ENCODE results near the gene GIMAP2. TPM values are rescaled to one million over a fixed set of nuclear protein-coding genes. Genes with fewer than 3 reads are reported as not detected.

GIMAP2 gene
- 100 to 1,000 TPM; 238 to 244 TPM for total RNA-seq
- polyA plus RNA-seq = 100 to 1,000 TPM in 1 of 2 donors, 10 to 100 TPM in 1; 90.0 to 110 TPM

- H3K36me3 Mint-ChIP-seq = peaks cover 75 to 79% of the 10 kb centered on the region in 2 donors
- peak within 1 kb of the TSS; percentile 94 to 99 (median 98) for H3K4me3 Mint-ChIP-seq
- no peaks in the 10 kb centered on the region for H3K27me3 ChIP-seq (ENCODE audit: insufficient read depth, low read length)
- peaks cover 9 to 71% (median 63%) of the 10 kb centered on the region in 8 donors for H3K9me3 Mint-ChIP-seq
- intact Hi-C loops (cut with micrococcal nuclease) = loop anchor here (1.0 to 5.0 kb wide), 8 partner anchors 17 to 235 kb away; partner anchors contain the start of genes GIMAP1, GIMAP5, GIMAP6 and GIMAP8
- DNase-seq = peak; percentile 64 to 69 (median 65)
- H3K27ac Mint-ChIP-seq = peak within 1 kb of the TSS; percentile 90 to 99 (median 97)
- peaks cover 21% of the 10 kb centered on the region for H3K36me3 ChIP-seq (ENCODE audit: insufficient read depth, low read length)
- ChIA-PET CTCF (ENCODE audit: partially characterized antibody) (interaction anchor here (1.0 to 6.8 kb wide), 14 partner anchors 9 to 240 kb away, joined by 3 to 29 read pairs (median 4); partner anchors contain the start of genes GIMAP1, GIMAP4, GIMAP6 and GIMAP7), POLR2A (ENCODE audit: partially characterized antibody) (interaction anchor here (0.7 to 9.6 kb wide), 45 partner anchors 8 to 240 kb away, joined by 3 to 167 read pairs (median 7); partner anchors contain the start of genes GIMAP1, GIMAP4, GIMAP5 and GIMAP6)
- H3K4me1 Mint-ChIP-seq = peaks cover 55 to 97% (median 74%) of the 10 kb centered on the region in 4 donors
- peak within 1 kb of the TSS; percentile 80 to 97 for H3K4me3 ChIP-seq (ENCODE audit: low read length in 2 of 2)
- H3K27me3 Mint-ChIP-seq = no peaks in the 10 kb centered on the region
- peaks cover 0 to 12% of the 10 kb centered on the region in 2 donors for H3K9me3 ChIP-seq (ENCODE audit: control insufficient read depth in 1 of 2, low read length in 2 of 2)
- H3K4me1 ChIP-seq (ENCODE audit: insufficient read depth, low read length) = peaks cover 60% of the 10 kb centered on the region
- peak within 1 kb of the TSS; percentile 90 for H3K27ac ChIP-seq (ENCODE audit: low read depth, low read length)
Observed at GRCh38 chr7:150685219-150686029, at the start of gene GIMAP2. Gene GIMAP2 (plus strand): TSS chr7:150685706. CDS start chr7:150687060, 1,354 bp downstream.

GRCh38 chr7:150641854-150642253 lies 43.7 kb upstream of the GIMAP2 start:
- no peak for DNase-seq
- Mint-ChIP-seq H3K36me3 (peaks cover 36 to 56% of the 10 kb centered on the region in 2 donors), H3K4me3 (peak overlapping the region in 1 of 8 donors; percentile 34), H3K4me1 (peaks cover 40 to 77% (median 59%) of the 10 kb centered on the region in 4 donors), H3K27me3 (no peaks in the 10 kb centered on the region), H3K9me3 (peaks cover 4 to 81% (median 47%) of the 10 kb centered on the region in 8 donors), H3K27ac (peak overlapping the region in 2 of 7 donors; percentile 66 to 80)
- H3K27ac ChIP-seq (ENCODE audit: low read depth, low read length) = no peak overlapping the region
- intact Hi-C loops (cut with micrococcal nuclease) = no loop called here
- no peaks in the 10 kb centered on the region for H3K27me3 ChIP-seq (ENCODE audit: insufficient read depth, low read length)
- H3K9me3 ChIP-seq (ENCODE audit: control insufficient read depth in 1 of 2, low read length in 2 of 2) = no peaks in the 10 kb centered on the region
- no peaks in the 10 kb centered on the region for H3K36me3 ChIP-seq (ENCODE audit: insufficient read depth, low read length)
- ChIA-PET POLR2A (ENCODE audit: partially characterized antibody) (interaction anchor here (1.0 to 2.6 kb wide), 7 partner anchors 8 to 101 kb away, joined by 3 to 9 read pairs (median 4); partner anchors contain the start of genes GIMAP2 and GIMAP6), CTCF (ENCODE audit: partially characterized antibody) (no interaction called here)
- H3K4me1 ChIP-seq (ENCODE audit: insufficient read depth, low read length) = peaks cover 31% of the 10 kb centered on the region
- H3K4me3 ChIP-seq (ENCODE audit: low read length in 2 of 2) = no peak overlapping the region

GRCh38 chr7:150642926-150643325 lies 42.6 kb upstream of the GIMAP2 start:
- H3K36me3 Mint-ChIP-seq = peaks cover 25 to 47% of the 10 kb centered on the region in 2 donors
- DNase-seq = no peak
- no peaks in the 10 kb centered on the region for H3K27me3 Mint-ChIP-seq
- ChIA-PET POLR2A (ENCODE audit: partially characterized antibody) (interaction anchor here (1.0 to 1.6 kb wide), 2 partner anchors 23 to 107 kb away, joined by 3 read pairs; no protein-coding TSS in a partner anchor), CTCF (ENCODE audit: partially characterized antibody) (no interaction called here)
- Histone ChIP-seq H3K27ac (ENCODE audit: low read depth, low read length) (no peak overlapping the region), H3K36me3 (ENCODE audit: insufficient read depth, low read length) (no peaks in the 10 kb centered on the region), H3K4me1 (ENCODE audit: insufficient read depth, low read length) (peaks cover 40% of the 10 kb centered on the region), H3K9me3 (ENCODE audit: control insufficient read depth in 1 of 2, low read length in 2 of 2) (no peaks in the 10 kb centered on the region), H3K4me3 (ENCODE audit: low read length in 2 of 2) (no peak overlapping the region), H3K27me3 (ENCODE audit: insufficient read depth, low read length) (no peaks in the 10 kb centered on the region)
- H3K27ac Mint-ChIP-seq = no peak overlapping the region
- no peak overlapping the region for H3K4me3 Mint-ChIP-seq
- intact Hi-C loops (cut with micrococcal nuclease) = no loop called here
- peaks cover 0 to 73% (median 43%) of the 10 kb centered on the region in 8 donors for H3K9me3 Mint-ChIP-seq
- H3K4me1 Mint-ChIP-seq = peaks cover 33 to 76% (median 56%) of the 10 kb centered on the region in 4 donors

GRCh38 chr7:150645259-150646020 lies 40.1 kb upstream of the GIMAP2 start:
- Histone ChIP-seq H3K4me1 (ENCODE audit: insufficient read depth, low read length) (peaks cover 57% of the 10 kb centered on the region), H3K4me3 (ENCODE audit: low read length in 2 of 2) (no peak overlapping the region), H3K36me3 (ENCODE audit: insufficient read depth, low read length) (no peaks in the 10 kb centered on the region), H3K27ac (ENCODE audit: low read depth, low read length) (no peak overlapping the region), H3K27me3 (ENCODE audit: insufficient read depth, low read length) (no peaks in the 10 kb centered on the region), H3K9me3 (ENCODE audit: control insufficient read depth in 1 of 2, low read length in 2 of 2) (no peaks in the 10 kb centered on the region)
- CTCF ChIA-PET (ENCODE audit: partially characterized antibody) = interaction anchor here (0.8 kb wide), 1 partner anchor 11 kb away, joined by 3 read pairs; no protein-coding TSS in a partner anchor
- intact Hi-C loops (cut with micrococcal nuclease) = no loop called here
- Mint-ChIP-seq H3K4me3 (peak overlapping the region in 5 of 8 donors; percentile 33 to 81 (median 63)), H3K27me3 (no peaks in the 10 kb centered on the region), H3K9me3 (peaks cover 0 to 60% (median 36%) of the 10 kb centered on the region in 8 donors), H3K36me3 (peaks cover 16 to 43% of the 10 kb centered on the region in 2 donors), H3K4me1 (peaks cover 41 to 89% (median 64%) of the 10 kb centered on the region in 4 donors), H3K27ac (peak overlapping the region; percentile 55 to 78 (median 70))
- POLR2A ChIA-PET (ENCODE audit: partially characterized antibody) = interaction anchor here (0.7 to 2.0 kb wide), 5 partner anchors 12 to 110 kb away, joined by 3 to 7 read pairs (median 4); partner anchors contain the start of gene GIMAP6
- no peak for DNase-seq

- intact Hi-C loops (cut with micrococcal nuclease) = no loop called here
- H3K9me3 Mint-ChIP-seq = peaks cover 0 to 70% (median 40%) of the 10 kb centered on the region in 8 donors
- H3K27me3 Mint-ChIP-seq = no peaks in the 10 kb centered on the region
- peak overlapping the region; percentile 18 to 76 (median 64) for H3K4me3 Mint-ChIP-seq
- peak in 4 of 5 donors; percentile 34 to 56 (median 50) for DNase-seq
- H3K36me3 Mint-ChIP-seq = peaks cover 15 to 53% of the 10 kb centered on the region in 2 donors
- H3K27ac Mint-ChIP-seq = peak overlapping the region; percentile 9 to 89 (median 82)
- ChIA-PET POLR2A (ENCODE audit: partially characterized antibody) (interaction anchor here (0.9 to 3.4 kb wide), 7 partner anchors 9 to 108 kb away, joined by 4 to 16 read pairs (median 5); partner anchors contain the start of genes GIMAP4 and GIMAP6), CTCF (ENCODE audit: partially characterized antibody) (interaction anchor here (1.2 kb wide), 1 partner anchor 9 kb away, joined by 3 read pairs; no protein-coding TSS in a partner anchor)
- Histone ChIP-seq H3K36me3 (ENCODE audit: insufficient read depth, low read length) (no peaks in the 10 kb centered on the region), H3K27me3 (ENCODE audit: insufficient read depth, low read length) (no peaks in the 10 kb centered on the region), H3K9me3 (ENCODE audit: control insufficient read depth in 1 of 2, low read length in 2 of 2) (no peaks in the 10 kb centered on the region), H3K4me1 (ENCODE audit: insufficient read depth, low read length) (peaks cover 45% of the 10 kb centered on the region), H3K27ac (ENCODE audit: low read depth, low read length) (peak overlapping the region; percentile 3), H3K4me3 (ENCODE audit: low read length in 2 of 2) (no peak overlapping the region)
- peaks cover 33 to 73% (median 53%) of the 10 kb centered on the region in 4 donors for H3K4me1 Mint-ChIP-seq
Observed at GRCh38 chr7:150648353-150649079, 37.0 kb upstream of the GIMAP2 start.

GRCh38 chr7:150649080-150649385 lies 36.5 kb upstream of the GIMAP2 start:
- ChIA-PET POLR2A (ENCODE audit: partially characterized antibody) (interaction anchor here (0.9 to 3.4 kb wide), 8 partner anchors 10 to 107 kb away, joined by 4 to 16 read pairs (median 4); partner anchors contain the start of genes GIMAP4 and GIMAP6), CTCF (ENCODE audit: partially characterized antibody) (interaction anchor here (0.9 to 1.2 kb wide), 2 partner anchors 9 to 128 kb away, joined by 3 read pairs; no protein-coding TSS in a partner anchor)
- Histone ChIP-seq H3K27me3 (ENCODE audit: insufficient read depth, low read length) (no peaks in the 10 kb centered on the region), H3K36me3 (ENCODE audit: insufficient read depth, low read length) (no peaks in the 10 kb centered on the region), H3K9me3 (ENCODE audit: control insufficient read depth in 1 of 2, low read length in 2 of 2) (no peaks in the 10 kb centered on the region), H3K4me3 (ENCODE audit: low read length in 2 of 2) (no peak overlapping the region), H3K4me1 (ENCODE audit: insufficient read depth, low read length) (peaks cover 45% of the 10 kb centered on the region), H3K27ac (ENCODE audit: low read depth, low read length) (no peak overlapping the region)
- Mint-ChIP-seq H3K9me3 (peaks cover 0 to 70% (median 38%) of the 10 kb centered on the region in 8 donors), H3K4me3 (peak overlapping the region in 7 of 8 donors; percentile 30 to 76 (median 63)), H3K27me3 (no peaks in the 10 kb centered on the region), H3K36me3 (peaks cover 14 to 53% of the 10 kb centered on the region in 2 donors), H3K27ac (peak overlapping the region in 6 of 7 donors; percentile 9 to 86 (median 74)), H3K4me1 (peaks cover 36 to 74% (median 56%) of the 10 kb centered on the region in 4 donors)
- no peak for DNase-seq
- intact Hi-C loops (cut with micrococcal nuclease) = no loop called here

Data from CD4-positive, alpha-beta memory T cell (primary cell).